ENCODE measurements around the gene UNC79. TPM values are rescaled to one million over a fixed set of nuclear protein-coding genes. Genes with fewer than 3 reads are reported as not detected.
"Not testable (repeated sequence)": the region's sequence is repeated elsewhere in the genome, so short reads cannot be mapped to it uniquely, and the experiment has no call there.

Gene UNC79
- total RNA-seq, 1 donor from 2014 or later: 0.03 TPM

GRCh38 chr14:93490001-93490400 is 59.3 kb downstream of the UNC79 start:
- ATAC-seq (no peak), DNase-seq (ENCODE audit: low spot score) (no peak)

GRCh38 chr14:93493054-93493453 is 62.3 kb downstream of the UNC79 start:
- DNase-seq (ENCODE audit: low spot score) (no peak), ATAC-seq (peak; percentile 38)

DNA sequence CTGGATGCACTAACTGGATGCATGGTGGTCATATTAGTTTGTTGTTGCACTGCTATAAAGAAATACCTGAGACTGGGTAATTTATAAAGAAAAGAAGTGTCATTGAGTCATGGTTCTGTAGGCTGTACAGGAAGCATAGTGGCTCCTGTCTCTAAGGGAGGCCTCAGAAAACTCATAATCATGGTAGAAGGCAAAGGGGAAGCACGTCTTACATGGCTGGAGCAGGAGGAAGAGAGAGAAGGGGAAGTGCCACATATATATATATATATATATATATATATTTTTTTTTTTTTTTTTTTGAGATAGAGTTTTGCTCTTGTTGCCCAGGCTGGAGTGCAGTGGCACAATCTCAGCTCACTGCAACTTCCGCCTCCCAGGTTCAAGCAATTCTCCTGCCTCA is 62.9 kb downstream of the UNC79 start:
- ATAC-seq; DNase-seq (ENCODE audit: low spot score): not testable (repeated sequence)

- ATAC-seq: no peak
- DNase-seq (ENCODE audit: low spot score): no peak
These were observed 66.4 kb downstream of the UNC79 start for GRCh38 chr14:93496856-93497741.

- ATAC-seq: no peak
- no peak for DNase-seq (ENCODE audit: low spot score)
These were observed 79.3 kb downstream of the UNC79 start for GRCh38 chr14:93510056-93510455.

DNA sequence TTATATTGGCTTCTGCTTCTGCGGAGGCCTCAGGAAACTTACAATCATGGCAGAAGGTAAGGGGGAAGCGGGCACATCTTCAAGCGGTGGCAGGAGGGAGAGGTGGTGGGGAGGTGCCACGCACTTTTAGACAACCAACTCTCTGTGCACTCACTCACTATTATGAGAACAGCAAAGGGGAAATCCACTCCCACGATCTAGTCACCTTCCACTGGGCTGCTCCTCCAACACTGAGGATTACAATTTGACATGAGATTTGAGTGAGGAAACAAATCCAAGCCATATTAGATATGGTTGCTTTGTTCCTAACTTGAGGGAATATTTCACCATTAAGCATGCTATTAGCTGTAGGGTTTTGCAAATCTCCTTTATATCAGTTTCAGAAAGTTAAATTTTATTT is 80.3 kb downstream of the UNC79 start:
- DNase-seq (ENCODE audit: low spot score) (no peak), ATAC-seq (no peak)

DNA sequence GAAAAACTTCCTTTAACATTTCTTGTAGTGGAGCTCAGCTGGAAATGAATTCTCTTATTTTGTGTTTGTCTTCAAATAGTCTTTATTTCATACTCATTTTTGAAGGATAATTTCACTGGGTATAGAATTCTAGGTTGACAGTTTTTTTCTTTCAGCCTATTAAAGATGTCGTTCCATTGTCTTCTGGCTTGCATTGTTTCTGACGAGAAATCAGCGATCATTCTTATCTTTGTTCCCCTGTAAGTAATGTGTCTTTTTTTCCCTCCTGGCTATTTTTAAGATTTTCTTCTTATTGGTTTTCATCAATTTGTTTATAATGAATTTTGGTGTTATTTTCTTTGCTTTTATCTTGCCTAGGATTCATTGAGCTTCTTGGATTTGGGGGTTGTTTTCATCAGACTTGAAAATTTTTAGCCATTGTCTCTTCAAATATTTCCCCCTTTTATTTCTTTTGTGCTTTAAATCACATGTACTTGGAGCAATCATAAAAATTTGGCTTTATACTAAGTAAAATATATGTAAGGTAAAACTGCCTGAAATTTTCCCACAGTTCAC is 89.4 kb downstream of the UNC79 start:
- DNase-seq (ENCODE audit: low spot score) (no peak), ATAC-seq (no peak)

- DNase-seq (ENCODE audit: low spot score): no peak
- no peak for ATAC-seq
These were observed 91.5 kb downstream of the UNC79 start for GRCh38 chr14:93522221-93522620.

- not testable (repeated sequence) for DNase-seq (ENCODE audit: low spot score); ATAC-seq
These were observed 94.5 kb downstream of the UNC79 start for GRCh38 chr14:93525216-93525615.

DNA sequence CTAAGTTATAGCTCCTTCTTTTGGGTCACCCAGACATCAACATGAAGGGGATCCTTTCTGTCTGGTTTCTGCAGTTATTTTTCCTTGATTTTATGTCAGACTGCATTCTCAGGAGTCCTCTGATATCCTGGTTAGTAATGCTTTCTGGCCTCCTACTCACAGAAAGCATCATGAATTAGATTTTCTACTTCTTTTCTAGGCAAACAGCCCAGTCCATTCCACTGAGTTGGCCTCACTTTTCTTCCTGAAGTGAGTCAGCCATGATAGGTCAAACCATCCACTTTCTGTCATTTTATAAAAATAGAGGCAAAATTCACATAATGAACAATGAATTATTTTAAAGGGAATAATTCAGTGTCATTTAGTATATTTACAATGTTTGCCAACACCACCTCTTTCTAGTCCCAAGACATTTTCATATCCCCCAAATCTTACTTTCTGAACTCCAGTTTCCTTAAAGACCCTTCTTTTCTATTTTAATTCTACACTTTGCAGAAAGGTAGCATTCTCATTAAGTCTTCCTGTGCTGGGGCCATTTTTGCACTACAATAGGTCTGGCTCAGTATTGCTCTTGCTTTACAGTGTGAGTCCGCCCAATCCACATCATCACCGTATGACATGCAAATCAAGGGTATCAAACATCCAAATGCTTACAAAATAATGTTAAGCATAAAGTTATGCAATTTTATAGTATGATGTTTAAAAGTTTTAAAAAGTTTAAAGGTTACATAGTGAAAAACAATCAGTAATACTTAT is 95.1 kb downstream of the UNC79 start:
- ATAC-seq (no peak), DNase-seq (ENCODE audit: low spot score) (no peak)

- no peak for ATAC-seq
- no peak for DNase-seq (ENCODE audit: low spot score)
These were observed 96.5 kb downstream of the UNC79 start for GRCh38 chr14:93527203-93527607.

- no peak for ATAC-seq
- DNase-seq (ENCODE audit: low spot score): no peak
These were observed 98.3 kb downstream of the UNC79 start for GRCh38 chr14:93528884-93529558.

DNA sequence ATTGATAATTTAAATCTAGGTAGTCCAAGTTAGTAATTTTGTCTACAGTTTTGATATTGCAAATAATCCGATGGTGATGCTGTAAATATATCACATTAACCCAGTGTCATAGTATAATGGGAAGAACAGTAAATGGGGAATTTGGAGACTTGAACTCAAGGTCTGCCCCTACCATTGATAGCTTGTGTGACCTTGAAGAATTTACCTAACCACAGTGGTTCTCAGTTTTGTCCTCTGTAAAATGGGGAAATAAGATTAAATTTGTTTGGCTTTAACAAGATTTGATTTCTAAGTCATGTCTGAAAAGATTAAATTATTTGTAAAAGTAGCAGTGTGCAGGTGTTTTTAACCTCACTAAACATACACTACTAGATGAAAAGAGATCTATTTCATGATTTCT is 100.9 kb downstream of the UNC79 start:
- ATAC-seq (no peak), DNase-seq (ENCODE audit: low spot score) (no peak)

- DNase-seq (ENCODE audit: low spot score) (no peak), ATAC-seq (no peak)
These were observed 101.8 kb downstream of the UNC79 start for GRCh38 chr14:93532541-93532940.

GRCh38 chr14:93533437-93533836 is 102.7 kb downstream of the UNC79 start:
- DNase-seq (ENCODE audit: low spot score) (no peak), ATAC-seq (no peak)

GRCh38 chr14:93533842-93534241 is 103.1 kb downstream of the UNC79 start:
- no peak for DNase-seq (ENCODE audit: low spot score)
- ATAC-seq: peak; percentile 49

GRCh38 chr14:93535537-93535936 is 104.8 kb downstream of the UNC79 start:
- DNase-seq (ENCODE audit: low spot score): no peak
- ATAC-seq: no peak

DNA sequence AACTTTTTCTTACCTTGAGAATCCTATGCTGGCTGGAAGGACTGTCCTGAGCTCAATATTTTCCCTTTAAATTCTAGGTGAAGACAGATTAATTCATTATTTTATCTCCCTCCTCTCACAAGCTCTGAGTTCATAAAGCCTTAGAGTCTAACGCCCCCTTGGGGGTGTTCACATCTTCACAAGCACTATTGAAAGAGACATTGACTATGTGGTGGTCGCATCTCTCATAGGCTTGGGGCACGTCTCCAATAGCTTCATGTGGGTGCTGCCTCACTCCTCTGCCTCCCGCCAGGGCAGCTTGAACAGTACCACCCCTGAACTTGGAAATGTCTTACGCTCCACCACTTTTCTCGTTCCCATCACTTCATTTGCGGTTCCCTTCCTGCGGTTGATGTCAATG is 106.2 kb downstream of the UNC79 start:
- DNase-seq (ENCODE audit: low spot score) (no peak), ATAC-seq (no peak)

GRCh38 chr14:93537951-93538350 is 107.2 kb downstream of the UNC79 start:
- DNase-seq (ENCODE audit: low spot score): no peak

GRCh38 chr14:93538413-93538812 is 107.7 kb downstream of the UNC79 start:
- no peak for ATAC-seq
- no peak for DNase-seq (ENCODE audit: low spot score)

More at GRCh38 chr14:93537951-93538350, 107.2 kb downstream of the UNC79 start:
- no peak for ATAC-seq

DNA sequence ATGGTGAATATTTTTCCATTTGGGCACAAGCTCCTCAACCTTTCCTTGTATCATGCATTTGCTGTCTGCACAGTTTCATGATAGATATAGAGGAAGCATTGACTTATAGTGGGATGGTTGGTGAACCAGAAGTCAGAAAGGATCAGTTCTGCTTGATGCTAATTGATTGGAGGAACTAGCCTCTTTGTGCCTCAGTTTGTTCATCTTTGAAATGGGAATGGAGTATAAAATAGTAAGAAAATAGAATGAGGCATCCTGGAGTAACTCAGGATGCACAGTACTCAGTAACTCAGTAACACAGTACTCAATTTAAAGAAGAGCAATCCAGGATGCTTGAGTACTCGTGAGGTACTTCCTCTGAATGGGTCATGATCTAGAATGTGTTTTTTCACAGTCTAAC is 109.5 kb downstream of the UNC79 start:
- DNase-seq (ENCODE audit: low spot score): no peak
- ATAC-seq: no peak
